ENCODE data around the gene RARB. TPM values are rescaled to one million over a fixed set of nuclear protein-coding genes. Genes with fewer than 3 reads are reported as not detected.

Gene RARB
- total RNA-seq, 1 donor from 2014 or later: 5.6 TPM

DNA sequence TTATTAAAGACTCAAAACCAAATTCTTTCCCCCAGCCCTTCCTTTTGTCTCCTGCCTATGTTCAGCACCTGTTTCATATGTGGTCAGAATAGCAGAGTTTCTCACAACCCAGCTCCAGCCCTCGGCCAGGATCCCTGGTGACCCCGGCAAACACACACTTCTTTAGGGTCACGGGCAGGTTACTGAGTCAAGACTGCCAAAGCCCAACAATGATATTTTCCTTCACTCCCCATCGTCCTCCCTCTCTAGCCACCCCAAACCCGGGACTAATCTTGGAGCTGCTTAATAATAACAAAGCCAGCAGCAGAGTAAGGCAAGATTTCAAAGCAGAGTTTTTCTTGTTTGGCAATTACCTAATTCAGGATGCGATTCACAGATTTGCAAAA, 25.5 kb downstream of the RARB start:
- TF ChIP-seq, protein P1, sequence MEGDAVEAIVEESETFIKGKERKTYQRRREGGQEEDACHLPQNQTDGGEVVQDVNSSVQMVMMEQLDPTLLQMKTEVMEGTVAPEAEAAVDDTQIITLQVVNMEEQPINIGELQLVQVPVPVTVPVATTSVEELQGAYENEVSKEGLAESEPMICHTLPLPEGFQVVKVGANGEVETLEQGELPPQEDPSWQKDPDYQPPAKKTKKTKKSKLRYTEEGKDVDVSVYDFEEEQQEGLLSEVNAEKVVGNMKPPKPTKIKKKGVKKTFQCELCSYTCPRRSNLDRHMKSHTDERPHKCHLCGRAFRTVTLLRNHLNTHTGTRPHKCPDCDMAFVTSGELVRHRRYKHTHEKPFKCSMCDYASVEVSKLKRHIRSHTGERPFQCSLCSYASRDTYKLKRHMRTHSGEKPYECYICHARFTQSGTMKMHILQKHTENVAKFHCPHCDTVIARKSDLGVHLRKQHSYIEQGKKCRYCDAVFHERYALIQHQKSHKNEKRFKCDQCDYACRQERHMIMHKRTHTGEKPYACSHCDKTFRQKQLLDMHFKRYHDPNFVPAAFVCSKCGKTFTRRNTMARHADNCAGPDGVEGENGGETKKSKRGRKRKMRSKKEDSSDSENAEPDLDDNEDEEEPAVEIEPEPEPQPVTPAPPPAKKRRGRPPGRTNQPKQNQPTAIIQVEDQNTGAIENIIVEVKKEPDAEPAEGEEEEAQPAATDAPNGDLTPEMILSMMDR (IDR thresholded peaks at IDR 0.05): no peak
- DNase-seq (no peak), ATAC-seq (no peak)
- no peaks in the 10 kb centered on the region for H3K27me3 ChIP-seq (ENCODE audit: low read depth)
- H3K4me1 ChIP-seq: peaks cover 55% of the 10 kb centered on the region
- H3K36me3 ChIP-seq: no peaks in the 10 kb centered on the region
- peak overlapping the region; percentile 57 for H3K27ac ChIP-seq
- H3K4me3 ChIP-seq: no peak overlapping the region
- intact Hi-C loops (cut with DNase I): no loop called here
- H3K9me3 ChIP-seq: no peaks in the 10 kb centered on the region

DNA sequence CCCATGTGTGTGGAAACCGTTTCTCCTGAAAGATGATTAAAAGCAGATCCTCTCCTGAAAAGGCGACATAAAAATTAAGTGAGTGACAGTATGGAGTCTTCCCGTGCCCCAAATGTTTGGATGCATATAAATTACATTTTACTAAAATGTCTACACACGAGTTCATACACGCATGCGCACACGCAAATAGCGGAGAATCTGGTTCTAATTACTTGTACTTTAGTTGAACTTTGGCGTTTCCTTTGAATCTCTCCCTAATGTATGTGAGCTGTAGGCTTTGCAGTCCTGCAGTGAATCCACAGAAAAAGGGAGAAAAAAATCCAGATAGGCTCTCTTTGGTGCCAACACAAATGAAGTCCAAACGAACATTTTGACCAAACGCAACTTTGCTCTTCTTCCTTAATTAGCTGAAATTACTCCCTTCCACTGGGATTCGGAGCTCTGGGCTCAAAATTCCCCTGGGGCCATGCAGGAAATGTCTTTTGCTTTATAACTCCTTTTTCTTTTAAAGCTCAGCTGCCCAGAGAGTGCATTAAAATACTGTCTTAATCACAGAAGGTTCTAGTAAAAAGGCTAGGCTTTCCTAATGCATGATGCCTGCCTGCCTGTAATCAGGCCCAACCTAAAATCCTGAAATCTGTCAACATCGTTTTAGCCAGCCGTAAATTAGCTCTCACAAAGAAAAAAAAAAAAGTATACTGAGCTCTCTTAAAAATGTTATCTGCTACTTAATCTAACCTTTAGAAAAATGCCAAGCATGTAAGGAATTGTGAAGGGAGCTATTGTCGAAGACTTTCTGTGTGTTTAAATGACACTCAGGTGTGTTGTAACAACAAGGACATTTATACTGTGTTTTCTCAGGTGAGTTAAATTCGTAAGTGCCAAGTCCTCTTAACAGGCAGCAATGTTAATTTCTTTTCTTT, 26.2 kb downstream of the RARB start:
- no peak for DNase-seq
- ATAC-seq: peak; percentile 41 to 73
- H3K4me1 ChIP-seq: peaks cover 52% of the 10 kb centered on the region

DNA sequence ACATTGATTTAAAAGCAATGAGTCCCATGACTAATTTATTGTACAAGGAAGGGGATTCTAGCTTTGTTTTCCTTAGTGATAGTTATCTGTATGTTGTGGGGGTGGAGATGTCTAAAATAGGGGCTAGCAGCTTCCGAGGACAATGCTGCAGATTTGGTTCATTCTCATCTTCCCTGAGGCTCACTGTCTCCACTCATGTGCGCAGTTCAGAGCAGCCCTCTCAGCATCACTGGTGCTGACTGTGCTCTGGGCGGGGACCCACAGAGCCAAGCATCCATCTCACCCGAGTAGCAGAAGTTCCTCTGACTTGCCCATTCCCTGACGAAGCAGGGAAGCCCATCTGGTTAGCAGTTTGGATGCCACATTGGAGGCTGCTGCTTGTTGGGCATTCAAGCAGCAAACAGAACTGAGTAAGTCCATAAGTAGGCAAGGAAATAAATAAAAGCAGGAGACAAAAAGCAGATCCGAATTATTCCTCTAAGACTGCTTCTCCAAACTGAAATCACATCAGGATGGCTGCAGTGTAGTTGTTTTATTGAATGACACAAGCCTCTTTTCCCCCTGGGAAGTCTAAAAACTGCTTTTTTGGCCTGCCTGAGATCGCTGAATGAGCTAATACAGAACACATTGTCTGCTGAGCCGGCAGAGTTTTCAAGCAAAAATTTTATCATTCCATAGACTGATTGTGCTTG, 27.5 kb downstream of the RARB start:
- H3K27ac ChIP-seq: peak overlapping the region; percentile 53
- TF ChIP-seq, protein P1 (IDR thresholded peaks at IDR 0.05): no peak
- DNase-seq: no peak
- peaks cover 49% of the 10 kb centered on the region for H3K4me1 ChIP-seq
- no peaks in the 10 kb centered on the region for H3K36me3 ChIP-seq
- intact Hi-C loops (cut with DNase I): no loop called here
- no peak overlapping the region for H3K4me3 ChIP-seq
- H3K27me3 ChIP-seq (ENCODE audit: low read depth): no peaks in the 10 kb centered on the region
- ATAC-seq: peak; percentile 31 to 48
- no peaks in the 10 kb centered on the region for H3K9me3 ChIP-seq

More for the DNA sequence above, 26.2 kb downstream of the RARB start:
- intact Hi-C loops (cut with DNase I): no loop called here
- Histone ChIP-seq H3K4me3 (no peak overlapping the region), H3K9me3 (no peaks in the 10 kb centered on the region), H3K27me3 (ENCODE audit: low read depth) (no peaks in the 10 kb centered on the region), H3K27ac (peak overlapping the region; percentile 57), H3K36me3 (no peaks in the 10 kb centered on the region)
- TF ChIP-seq, protein P1 (IDR thresholded peaks at IDR 0.05): no peak

DNA sequence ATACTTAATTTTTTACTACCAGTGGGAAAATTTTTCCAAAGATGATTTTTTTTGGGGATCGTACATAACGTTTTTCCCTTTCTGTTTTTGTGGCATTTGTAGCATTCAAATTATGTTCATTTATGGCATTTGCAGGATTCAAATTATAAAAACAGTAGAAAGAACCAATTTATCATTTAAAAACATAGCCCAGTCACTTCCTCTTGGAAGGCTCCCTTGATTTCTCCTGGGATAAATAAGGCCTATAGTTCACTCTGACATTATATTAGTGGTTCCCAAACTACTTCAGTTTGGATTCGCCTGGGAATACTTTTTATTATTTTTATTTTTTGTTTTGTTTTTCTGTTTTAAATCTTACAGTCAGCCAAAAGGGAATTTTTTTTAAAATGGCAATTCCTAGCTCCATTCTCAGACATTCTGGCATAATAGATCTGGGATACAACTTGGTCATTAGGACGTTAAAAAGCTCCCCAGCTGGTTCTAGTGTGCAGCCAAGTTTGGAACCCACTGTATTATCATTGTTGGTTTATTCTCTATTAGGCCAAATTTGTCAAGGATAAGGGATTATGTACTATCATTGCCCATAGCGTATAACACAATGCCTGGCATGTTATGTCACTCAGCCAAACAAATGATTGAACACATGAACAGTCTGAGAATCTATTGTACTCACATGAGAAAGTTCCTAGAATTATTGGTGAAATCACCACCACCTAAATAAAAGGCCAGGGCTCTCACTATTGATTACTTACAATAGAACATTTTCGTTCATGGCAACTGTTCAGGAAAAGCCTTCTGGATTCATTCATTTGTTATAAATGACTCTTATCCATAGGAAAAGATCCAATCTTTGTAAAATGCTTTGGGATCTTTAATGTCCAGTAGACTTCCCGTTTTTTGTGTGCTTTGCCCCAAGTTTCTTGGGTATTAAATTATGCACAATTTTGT, 28.9 kb downstream of the RARB start:
- H3K9me3 ChIP-seq: no peaks in the 10 kb centered on the region
- no peak for ATAC-seq
- intact Hi-C loops (cut with DNase I): no loop called here
- TF ChIP-seq, protein P1 (IDR thresholded peaks at IDR 0.05): no peak
- H3K4me1 ChIP-seq: peaks cover 49% of the 10 kb centered on the region
- no peak overlapping the region for H3K27ac ChIP-seq
- no peaks in the 10 kb centered on the region for H3K36me3 ChIP-seq
- no peak overlapping the region for H3K4me3 ChIP-seq
- H3K27me3 ChIP-seq (ENCODE audit: low read depth): no peaks in the 10 kb centered on the region
- DNase-seq: no peak
